SU-DHL-6 (cell line): Measurements from ENCODE around the gene ABCB1.

Experiments
- H2AFZ ChIP-seq: fragments of 200-600 bp; sonication (generic); 2 replicates; pipeline ENCODE4 v1.6.1; 2014; ENCODE audit warnings: low read depth, mild to moderate bottlenecking, moderate library complexity, mixed read lengths, antibody characterized with exemption, low read length; ENCODE audit not compliant: severe bottlenecking
- H3F3A ChIP-seq: fragments of 200-600 bp; shearing (Covaris generic); 2 replicates; pipeline ENCODE4 v1.6.0; 2016; ENCODE audit warnings: antibody characterized with exemption, mild to moderate bottlenecking; ENCODE audit not compliant: insufficient read depth
- H3K27ac ChIP-seq: fragments of 200-600 bp; sonication (generic); 2 replicates; pipeline ENCODE4 v1.5.1; 2016; ENCODE audit warnings: low read depth, mild to moderate bottlenecking, low read length, moderate library complexity, mixed read lengths
- H3K27me3 ChIP-seq: fragments of 200-600 bp; sonication (generic), shearing (Covaris generic); 2 replicates; pipeline ENCODE4 v1.6.0; 2014; ENCODE audit warnings: mild to moderate bottlenecking, low read length
- H3K36me3 ChIP-seq: fragments of 200-600 bp; sonication (generic); 2 replicates; pipeline ENCODE4 v1.6.1; 2014; ENCODE audit warnings: mild to moderate bottlenecking, low read length, mixed read lengths
- H3K4me2 ChIP-seq: fragments of 300-600, 200-600 bp; shearing (Covaris generic), sonication (generic); 2 replicates; pipeline ENCODE4 v1.6.0; 2014; ENCODE audit warnings: low read length, low read depth, mild to moderate bottlenecking; ENCODE audit not compliant: poor library complexity, severe bottlenecking
- H3K4me3 ChIP-seq: fragments of 200-600 bp; sonication (generic); 2 replicates; pipeline ENCODE4 v1.5.1; 2014; ENCODE audit warnings: antibody characterized with exemption, low read length, mild to moderate bottlenecking, mixed read lengths; ENCODE audit not compliant: insufficient read depth, poor library complexity, severe bottlenecking
- H3K79me2 ChIP-seq: fragments of 200-600 bp; sonication (generic); 2 replicates; pipeline ENCODE4 v1.6.1; 2014; ENCODE audit warnings: mild to moderate bottlenecking, low read length, moderate library complexity; ENCODE audit not compliant: insufficient read depth
- H3K9ac ChIP-seq: fragments of 200-600 bp; sonication (generic); 2 replicates; pipeline ENCODE4 v1.7.0; 2014; ENCODE audit warnings: mild to moderate bottlenecking, low read length
- H3K9me2 ChIP-seq: fragments of 200-600 bp; sonication (generic); replicated peaks from 2 replicates; pipeline ENCODE4 v1.6.1; 2014; ENCODE audit warnings: low read length; ENCODE audit not compliant: insufficient read depth
- H3K9me3 ChIP-seq: fragments of 200-600 bp; sonication (generic); 2 replicates; pipeline ENCODE4 v1.6.1; 2014; ENCODE audit warnings: low read length, mixed read lengths; ENCODE audit not compliant: insufficient read depth
- H4K20me1 ChIP-seq: fragments of 200-600 bp; sonication (generic); 2 replicates; pipeline ENCODE4 v1.6.1; 2014; ENCODE audit warnings: low read depth, mild to moderate bottlenecking, antibody characterized with exemption, low read length, moderate library complexity, mixed read lengths
- EZH2phosphoT487 ChIP-seq: fragments of 200-600 bp; sonication (generic), shearing (Covaris generic); conservative IDR thresholded peaks from 2 replicates; pipeline ENCODE4 v1.6.1; 2018; ENCODE audit warnings: mild to moderate bottlenecking, antibody characterized with exemption, low read length, moderate library complexity, mixed read lengths
- TF ChIP-seq, protein P1 (sequence below): fragments of 200-600 bp; sonication (generic); IDR thresholded peaks from one replicate; pipeline ENCODE4 v1.5.1; 2017; ENCODE audit warnings: antibody characterized with exemption, mild to moderate bottlenecking, low read length, moderate library complexity; ENCODE audit not compliant: insufficient read depth, poor library complexity, severe bottlenecking

Gene ABCB1

DNA sequence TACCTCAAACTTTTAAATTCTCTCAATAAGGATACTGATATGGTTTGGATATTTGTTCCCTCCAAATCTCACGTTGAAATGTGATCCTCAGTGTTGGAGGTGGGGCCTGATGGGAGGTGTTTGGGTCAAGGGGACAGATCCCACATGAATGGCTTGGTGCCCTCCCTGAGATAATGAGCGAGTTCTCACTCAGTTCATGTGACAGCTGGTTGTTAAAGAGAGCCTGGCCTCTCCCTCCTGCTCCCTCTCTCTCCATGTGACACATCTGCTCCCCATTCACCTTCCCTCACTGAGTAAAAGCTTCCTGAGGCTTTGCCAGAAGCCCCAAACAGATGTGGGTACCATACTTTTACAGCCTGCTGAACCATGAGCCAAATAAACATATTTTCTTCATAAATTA, 144.4 kb downstream of the ABCB1 start:
- H3K9me3 ChIP-seq = no peaks in the 10 kb centered on the region
- H3K4me3 ChIP-seq = no peak overlapping the region
- H3K27ac ChIP-seq = no peak overlapping the region
- H3K4me2 ChIP-seq = no peak overlapping the region
- TF ChIP-seq EZH2phosphoT487 = no peak
- TF ChIP-seq, protein P1, sequence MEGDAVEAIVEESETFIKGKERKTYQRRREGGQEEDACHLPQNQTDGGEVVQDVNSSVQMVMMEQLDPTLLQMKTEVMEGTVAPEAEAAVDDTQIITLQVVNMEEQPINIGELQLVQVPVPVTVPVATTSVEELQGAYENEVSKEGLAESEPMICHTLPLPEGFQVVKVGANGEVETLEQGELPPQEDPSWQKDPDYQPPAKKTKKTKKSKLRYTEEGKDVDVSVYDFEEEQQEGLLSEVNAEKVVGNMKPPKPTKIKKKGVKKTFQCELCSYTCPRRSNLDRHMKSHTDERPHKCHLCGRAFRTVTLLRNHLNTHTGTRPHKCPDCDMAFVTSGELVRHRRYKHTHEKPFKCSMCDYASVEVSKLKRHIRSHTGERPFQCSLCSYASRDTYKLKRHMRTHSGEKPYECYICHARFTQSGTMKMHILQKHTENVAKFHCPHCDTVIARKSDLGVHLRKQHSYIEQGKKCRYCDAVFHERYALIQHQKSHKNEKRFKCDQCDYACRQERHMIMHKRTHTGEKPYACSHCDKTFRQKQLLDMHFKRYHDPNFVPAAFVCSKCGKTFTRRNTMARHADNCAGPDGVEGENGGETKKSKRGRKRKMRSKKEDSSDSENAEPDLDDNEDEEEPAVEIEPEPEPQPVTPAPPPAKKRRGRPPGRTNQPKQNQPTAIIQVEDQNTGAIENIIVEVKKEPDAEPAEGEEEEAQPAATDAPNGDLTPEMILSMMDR = no peak
- no peaks in the 10 kb centered on the region for H3F3A ChIP-seq
- H4K20me1 ChIP-seq = no peaks in the 10 kb centered on the region
- no peaks in the 10 kb centered on the region for H3K36me3 ChIP-seq
- no peak overlapping the region for H2AFZ ChIP-seq
- no peaks in the 10 kb centered on the region for H3K79me2 ChIP-seq
- H3K9me2 ChIP-seq = no peaks in the 10 kb centered on the region
- H3K9ac ChIP-seq = no peak overlapping the region
- H3K27me3 ChIP-seq = no peaks in the 10 kb centered on the region
